Sigmoid colon (tissue), 7 donors: Measurements from ENCODE around the gene DOK5. TPM values are rescaled to one million over a fixed set of nuclear protein-coding genes. Genes with fewer than 3 reads are reported as not detected.
"Not testable (repeated sequence)": the region's sequence is repeated elsewhere in the genome, so short reads cannot be mapped to it uniquely, and the experiment has no call there.

Source experiments
- DNase-seq: peaks from one replicate; pipeline ENCODE4 v3.0.0-alpha.2; 2019
- H3K27ac ChIP-seq, 4 donors: fragments of 200-600 bp; sonication (generic); one replicate each; pipeline ENCODE4 v1.5.1; 2016 to 2019; ENCODE audit warnings: mild to moderate bottlenecking in 1 of 4
- H3K27me3 ChIP-seq, 3 donors: fragments of 200-600 bp; sonication (generic); one replicate each; pipeline ENCODE4 v1.5.1; 2019; ENCODE audit warnings: mild to moderate bottlenecking in 1 of 3
- H3K36me3 ChIP-seq, 4 donors: fragments of 200-600 bp; sonication (generic); one replicate each; pipeline ENCODE4 v1.5.1; 2016 to 2019
- H3K4me1 ChIP-seq, 4 donors: fragments of 200-600 bp; sonication (generic); one replicate each; pipeline ENCODE4 v1.5.1; 2017 to 2019
- H3K4me3 ChIP-seq, 4 donors: fragments of 200-600 bp; sonication (generic); one replicate each; pipeline ENCODE4 v1.5.1; 2017 to 2019; ENCODE audit warnings: mild to moderate bottlenecking in 2 of 4, moderate library complexity in 1 of 4
- H3K9me3 ChIP-seq, 4 donors: fragments of 200-600 bp in 3 of 4; sonication (generic) in 3 of 4; one replicate each; pipeline versions ENCODE4 v1.5.1 to v1.6.1; 2013 to 2019
- EP300 ChIP-seq, 4 donors: sonication (generic); formaldehyde crosslinking; IDR thresholded peaks; one replicate each; pipeline ENCODE4 v1.6.1; 2017; ENCODE audit warnings: antibody characterized with exemption in 4 of 4
- POLR2A ChIP-seq, 2 donors: fragments of 450-650 bp; IDR thresholded peaks; one replicate each; pipeline ENCODE4 v1.6.1; 2016; ENCODE audit warnings: antibody characterized with exemption in 2 of 2, mild to moderate bottlenecking in 2 of 2, moderate library complexity in 2 of 2
- POLR2AphosphoS5 ChIP-seq, 4 donors: sonication (generic); formaldehyde crosslinking; IDR thresholded peaks; one replicate each; pipeline ENCODE4 v1.6.1; 2017; ENCODE audit warnings: antibody characterized with exemption in 4 of 4
- WGBS, 2 donors: extraction: QIAGEN DNeasy Blood & Tissue Kit; methylation state at CpG; one replicate each; pipeline ENCODE4 v1.1.7; 2013; 5-methylcytosine and 5-hydroxymethylcytosine counted together
- intact Hi-C: fragments of 100-400 bp; cut with DNase I; formaldehyde crosslinking; loops from one replicate; pipeline ENCODE4 v1.15.1; 2023
- polyA plus RNA-seq, 3 donors: library from polyadenylated mRNA; stranded (reverse); fragments of 200-250 nt; gene quantifications; one replicate each; pipeline ENCODE4 v1.2.3, GENCODE V29; 2013
- total RNA-seq, 4 donors: library from RNA; depleted of rRNA; stranded (reverse); fragments of >200 nt; gene quantifications; one replicate each; pipeline ENCODE4 v1.1.0, GENCODE V29; 2016
- TF ChIP-seq, protein P1 (sequence below), 4 experiments: fragments of 450-650 bp in 3 of 4; fragments of 200-600 bp in 1 of 4; IDR thresholded peaks; one replicate each; pipeline ENCODE4 v1.5.1; 2016 to 2019; ENCODE audit warnings: antibody characterized with exemption in 4 of 4, mild to moderate bottlenecking in 3 of 4, moderate library complexity in 2 of 4
- donor health status: healthy with polysubstance abuse.
- donor health status: Bipolar disorder and iron deficiency.
- donor health status: healthy.

The DOK5 gene
- total and polyA plus RNA-seq, 7 donors = 0.32 to 5.0 (median 1.7) TPM; not detected in 1

DNA sequence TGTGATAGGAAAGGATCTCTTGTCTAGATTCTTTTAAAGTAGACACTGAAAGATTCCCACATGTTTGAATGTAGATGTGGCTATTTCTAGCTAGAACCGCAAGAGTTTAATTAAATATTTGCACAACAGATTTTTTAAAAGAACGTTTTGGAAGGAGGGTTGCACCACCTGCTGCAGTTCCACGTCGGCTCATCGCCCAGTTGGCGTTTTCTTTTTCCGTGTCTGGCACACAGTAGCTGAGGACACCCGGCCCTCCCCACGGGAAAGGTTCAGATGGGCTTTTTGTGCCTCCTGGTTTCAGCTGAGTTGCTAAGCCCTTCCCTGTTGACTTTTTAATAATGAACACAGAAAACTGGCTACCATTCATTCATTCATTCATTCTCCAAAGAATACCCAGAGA, 41.8 kb upstream of the DOK5 start:
- no peaks in the 10 kb centered on the region for H3K36me3 ChIP-seq
- no peak for DNase-seq
- no peak overlapping the region for H3K4me3 ChIP-seq
- no peak overlapping the region for H3K27ac ChIP-seq
- TF ChIP-seq EP300 (IDR thresholded peaks at IDR 0.05) (no peak), POLR2A (IDR thresholded peaks at IDR 0.05) (no peak), POLR2AphosphoS5 (IDR thresholded peaks at IDR 0.05) (no peak)
- TF ChIP-seq, protein P1, sequence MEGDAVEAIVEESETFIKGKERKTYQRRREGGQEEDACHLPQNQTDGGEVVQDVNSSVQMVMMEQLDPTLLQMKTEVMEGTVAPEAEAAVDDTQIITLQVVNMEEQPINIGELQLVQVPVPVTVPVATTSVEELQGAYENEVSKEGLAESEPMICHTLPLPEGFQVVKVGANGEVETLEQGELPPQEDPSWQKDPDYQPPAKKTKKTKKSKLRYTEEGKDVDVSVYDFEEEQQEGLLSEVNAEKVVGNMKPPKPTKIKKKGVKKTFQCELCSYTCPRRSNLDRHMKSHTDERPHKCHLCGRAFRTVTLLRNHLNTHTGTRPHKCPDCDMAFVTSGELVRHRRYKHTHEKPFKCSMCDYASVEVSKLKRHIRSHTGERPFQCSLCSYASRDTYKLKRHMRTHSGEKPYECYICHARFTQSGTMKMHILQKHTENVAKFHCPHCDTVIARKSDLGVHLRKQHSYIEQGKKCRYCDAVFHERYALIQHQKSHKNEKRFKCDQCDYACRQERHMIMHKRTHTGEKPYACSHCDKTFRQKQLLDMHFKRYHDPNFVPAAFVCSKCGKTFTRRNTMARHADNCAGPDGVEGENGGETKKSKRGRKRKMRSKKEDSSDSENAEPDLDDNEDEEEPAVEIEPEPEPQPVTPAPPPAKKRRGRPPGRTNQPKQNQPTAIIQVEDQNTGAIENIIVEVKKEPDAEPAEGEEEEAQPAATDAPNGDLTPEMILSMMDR (IDR thresholded peaks at IDR 0.05) = no peak
- 36 to 70% methylated on average over 9 of the region's 9 CpGs for whole genome bisulfite sequencing, 2 donors
- intact Hi-C loops = no loop called here
- H3K9me3 ChIP-seq = no peaks in the 10 kb centered on the region
- no peaks in the 10 kb centered on the region for H3K27me3 ChIP-seq
- peaks cover 0 to 6% (median 0%) of the 10 kb centered on the region in 4 donors for H3K4me1 ChIP-seq

DNA sequence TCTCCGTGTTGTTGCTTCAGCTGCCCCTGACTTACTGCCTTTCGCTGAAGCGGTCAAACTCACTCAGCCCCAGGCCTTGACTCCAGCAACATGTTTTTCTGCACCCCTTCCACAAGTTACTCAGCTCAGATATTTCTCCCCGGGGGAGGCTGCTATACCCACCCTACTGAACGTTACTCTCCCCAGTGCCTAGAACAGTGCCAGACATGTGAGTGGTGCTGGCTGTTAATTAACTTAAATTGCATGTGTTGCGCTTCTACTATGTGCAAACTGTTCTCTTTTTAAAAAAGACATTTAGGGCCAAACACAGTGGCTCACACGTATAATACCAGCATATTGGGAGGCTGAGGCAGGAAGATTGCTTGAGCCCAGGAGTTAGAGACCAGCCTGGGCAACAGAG, 41.2 kb upstream of the DOK5 start:
- H3K27me3 ChIP-seq = no peaks in the 10 kb centered on the region
- no peak overlapping the region for H3K4me3 ChIP-seq
- H3K9me3 ChIP-seq = no peaks in the 10 kb centered on the region
- H3K27ac ChIP-seq = no peak overlapping the region
- DNase-seq = no peak
- intact Hi-C loops = no loop called here
- WGBS, 2 donors = 53 to 81% methylated on average over 7 of the region's 7 CpGs
- no peaks in the 10 kb centered on the region for H3K36me3 ChIP-seq
- no peak for TF ChIP-seq EP300 (IDR thresholded peaks at IDR 0.05)
- TF ChIP-seq POLR2AphosphoS5 (IDR thresholded peaks at IDR 0.05) = no peak
- TF ChIP-seq POLR2A (IDR thresholded peaks at IDR 0.05) = no peak
- TF ChIP-seq, protein P1 (IDR thresholded peaks at IDR 0.05) = no peak
- H3K4me1 ChIP-seq = peaks cover 0 to 6% (median 0%) of the 10 kb centered on the region in 4 donors

DNA sequence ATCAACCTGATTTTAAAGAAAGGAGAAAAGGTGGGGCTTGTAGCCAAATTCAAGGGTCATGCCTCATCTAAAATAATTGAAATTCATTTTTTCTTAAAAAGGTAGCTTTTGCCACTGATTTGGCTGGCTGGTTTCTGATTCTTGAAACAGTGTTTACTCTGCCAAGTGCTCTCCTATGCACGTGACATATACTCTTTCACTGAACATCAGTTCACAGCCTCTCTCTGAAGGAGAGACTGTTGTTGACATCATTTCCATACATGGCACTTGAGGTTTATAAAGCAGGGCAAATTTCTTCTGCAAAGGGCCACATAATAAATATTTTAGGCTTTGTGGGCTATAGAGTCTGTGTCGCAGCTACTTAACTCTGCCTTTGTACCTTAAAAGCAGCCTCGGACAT, 40.4 kb upstream of the DOK5 start:
- TF ChIP-seq POLR2AphosphoS5 (IDR thresholded peaks at IDR 0.05) = no peak
- no peak for TF ChIP-seq EP300 (IDR thresholded peaks at IDR 0.05)
- no peak for TF ChIP-seq POLR2A (IDR thresholded peaks at IDR 0.05)
- TF ChIP-seq, protein P1 (IDR thresholded peaks at IDR 0.05) = no peak
- Histone ChIP-seq H3K27ac (no peak overlapping the region), H3K36me3 (no peaks in the 10 kb centered on the region), H3K4me1 (peaks cover 0 to 6% (median 0%) of the 10 kb centered on the region in 4 donors), H3K9me3 (no peaks in the 10 kb centered on the region), H3K4me3 (no peak overlapping the region), H3K27me3 (no peaks in the 10 kb centered on the region)
- intact Hi-C loops = no loop called here
- no peak for DNase-seq
- WGBS, 2 donors = 68 to 72% methylated on average over 3 of the region's 3 CpGs

- H3K4me3 ChIP-seq, H3K27me3 ChIP-seq, H3K9me3 ChIP-seq, intact Hi-C loops, DNase-seq, H3K4me1 ChIP-seq, H3K27ac ChIP-seq, H3K36me3 ChIP-seq: not testable (repeated sequence)
- 83 to 88% methylated on average over 8 of the region's 8 CpGs for WGBS, 2 donors
These were observed 39.0 kb upstream of the DOK5 start for GRCh38 chr20:54436410-54436809.

DNA sequence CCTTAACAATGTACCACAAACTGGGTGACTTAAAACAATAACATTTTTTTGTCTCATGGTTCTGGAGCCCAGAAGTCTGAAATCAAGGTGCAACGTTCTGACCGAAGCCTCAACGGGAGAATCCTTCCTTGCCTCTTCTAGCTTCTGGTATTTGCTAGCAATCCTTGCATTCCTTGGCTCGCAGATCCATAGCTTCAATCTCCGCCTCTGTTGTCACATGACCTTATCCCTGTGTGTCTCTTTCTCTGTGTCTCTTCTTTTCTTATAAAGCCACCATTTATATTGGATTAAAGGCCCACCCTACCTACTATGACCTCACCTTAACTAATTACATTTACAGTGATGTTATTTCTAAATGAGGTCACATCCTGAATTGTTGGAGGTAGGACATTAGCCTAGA, 37.2 kb upstream of the DOK5 start:
- H3K4me3 ChIP-seq = no peak overlapping the region
- no peak for TF ChIP-seq POLR2AphosphoS5 (IDR thresholded peaks at IDR 0.05)
- TF ChIP-seq, protein P1 (IDR thresholded peaks at IDR 0.05) = no peak
- no peak for TF ChIP-seq POLR2A (IDR thresholded peaks at IDR 0.05)
- TF ChIP-seq EP300 (IDR thresholded peaks at IDR 0.05) = no peak
- no peak overlapping the region for H3K27ac ChIP-seq
- peaks cover 0 to 6% (median 0%) of the 10 kb centered on the region in 4 donors for H3K4me1 ChIP-seq
- intact Hi-C loops = no loop called here
- H3K36me3 ChIP-seq = no peaks in the 10 kb centered on the region
- no peaks in the 10 kb centered on the region for H3K27me3 ChIP-seq
- H3K9me3 ChIP-seq = no peaks in the 10 kb centered on the region
- DNase-seq = no peak
- WGBS, 2 donors = 78 to 80% methylated on average over 5 of the region's 5 CpGs
